GM06990 (cell line): Measurements from ENCODE around the gene CLCN6.

ENCODE experiments used
- DNase-seq: peaks from one replicate; pipeline ENCODE4 v3.0.0-alpha.2; 2011; ENCODE audit not compliant: insufficient read length; ENCODE audit errors: extremely low read depth
- H3K27me3 ChIP-seq: replicated peaks from 2 replicates; pipeline ENCODE4 v1.6.0; 2011; ENCODE audit warnings: low read length; ENCODE audit not compliant: control insufficient read depth, insufficient read depth
- H3K36me3 ChIP-seq: 2 replicates; pipeline ENCODE4 v1.5.1; 2011; ENCODE audit warnings: low read length; ENCODE audit not compliant: control insufficient read depth, insufficient read depth
- H3K4me3 ChIP-seq: replicated peaks from 2 replicates; pipeline ENCODE4 v1.5.1; 2011; ENCODE audit warnings: low read depth, mild to moderate bottlenecking, control low read depth, low read length
- TF ChIP-seq, protein P1 (sequence below): IDR thresholded peaks from 2 replicates; pipeline ENCODE4 v1.5.1; 2011; ENCODE audit warnings: low read length, control low read depth, mild to moderate bottlenecking, inconsistent platforms; ENCODE audit not compliant: insufficient read depth, poor library complexity, severe bottlenecking

The CLCN6 gene

DNA sequence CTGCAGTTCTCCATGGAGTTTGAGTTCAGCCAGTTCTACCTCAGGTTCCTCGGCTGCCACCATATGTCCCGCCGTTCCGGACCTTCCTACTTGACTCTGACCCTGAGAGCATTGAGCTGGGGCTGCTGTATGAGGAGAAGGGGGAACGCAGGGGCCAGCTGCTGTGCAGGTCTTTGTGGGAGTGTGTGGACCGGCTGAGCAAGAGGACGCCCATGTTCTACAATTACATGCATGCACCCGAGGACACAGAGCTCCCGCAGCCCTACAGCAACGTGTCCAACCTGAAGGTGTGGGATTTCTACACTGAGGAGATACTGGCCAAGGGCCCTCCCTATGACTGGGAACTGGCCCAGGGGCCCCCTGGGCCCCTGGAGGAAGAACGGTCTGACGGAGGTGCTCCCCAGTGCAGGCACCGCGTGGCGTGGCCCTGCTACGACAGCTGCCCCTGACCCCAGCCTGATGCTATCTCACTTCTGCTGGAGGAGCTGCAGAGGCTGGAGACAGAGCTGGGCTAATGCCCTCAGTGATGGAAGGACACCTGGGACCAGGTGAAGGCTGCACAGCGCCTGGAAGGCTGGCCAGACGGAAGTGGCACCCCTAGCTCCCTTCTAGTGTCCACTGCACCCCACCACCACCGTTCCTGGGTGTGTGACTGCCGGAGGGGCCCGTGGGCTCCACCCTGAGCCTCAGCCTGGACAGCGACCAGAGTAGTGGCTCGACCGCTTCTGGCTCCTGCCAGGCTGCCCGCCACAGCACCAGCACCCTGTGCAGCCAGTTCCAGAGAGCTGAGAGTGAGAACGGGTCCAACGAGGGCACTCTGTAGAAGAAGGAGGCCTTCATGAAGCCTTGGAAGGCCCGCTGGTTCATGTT is 73.6 kb downstream of the CLCN6 start:
- H3K27me3 ChIP-seq, result no peaks in the 10 kb centered on the region; the same call in 1 of the 2 replicates
- TF ChIP-seq, protein P1, sequence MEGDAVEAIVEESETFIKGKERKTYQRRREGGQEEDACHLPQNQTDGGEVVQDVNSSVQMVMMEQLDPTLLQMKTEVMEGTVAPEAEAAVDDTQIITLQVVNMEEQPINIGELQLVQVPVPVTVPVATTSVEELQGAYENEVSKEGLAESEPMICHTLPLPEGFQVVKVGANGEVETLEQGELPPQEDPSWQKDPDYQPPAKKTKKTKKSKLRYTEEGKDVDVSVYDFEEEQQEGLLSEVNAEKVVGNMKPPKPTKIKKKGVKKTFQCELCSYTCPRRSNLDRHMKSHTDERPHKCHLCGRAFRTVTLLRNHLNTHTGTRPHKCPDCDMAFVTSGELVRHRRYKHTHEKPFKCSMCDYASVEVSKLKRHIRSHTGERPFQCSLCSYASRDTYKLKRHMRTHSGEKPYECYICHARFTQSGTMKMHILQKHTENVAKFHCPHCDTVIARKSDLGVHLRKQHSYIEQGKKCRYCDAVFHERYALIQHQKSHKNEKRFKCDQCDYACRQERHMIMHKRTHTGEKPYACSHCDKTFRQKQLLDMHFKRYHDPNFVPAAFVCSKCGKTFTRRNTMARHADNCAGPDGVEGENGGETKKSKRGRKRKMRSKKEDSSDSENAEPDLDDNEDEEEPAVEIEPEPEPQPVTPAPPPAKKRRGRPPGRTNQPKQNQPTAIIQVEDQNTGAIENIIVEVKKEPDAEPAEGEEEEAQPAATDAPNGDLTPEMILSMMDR, result no peak
- no peak overlapping the region for H3K4me3 ChIP-seq
- no peaks in the 10 kb centered on the region for H3K36me3 ChIP-seq
- DNase-seq, result no peak

- H3K4me3 ChIP-seq, result no peak overlapping the region
- DNase-seq, result no peak
- no peaks in the 10 kb centered on the region; the same call in 1 of the 2 replicates for H3K27me3 ChIP-seq
- no peaks in the 10 kb centered on the region for H3K36me3 ChIP-seq
- TF ChIP-seq, protein P1, result no peak
These were observed 74.2 kb downstream of the CLCN6 start for GRCh38 chr1:11880181-11880575.

GRCh38 chr1:11880911-11881748 is 75.1 kb downstream of the CLCN6 start:
- Histone ChIP-seq H3K4me3 (no peak overlapping the region), H3K36me3 (no peaks in the 10 kb centered on the region), H3K27me3 (no peaks in the 10 kb centered on the region; the same call in 1 of the 2 replicates)
- TF ChIP-seq, protein P1, result no peak
- no peak for DNase-seq

- H3K36me3 ChIP-seq, result no peaks in the 10 kb centered on the region
- DNase-seq, result no peak
- H3K4me3 ChIP-seq, result no peak overlapping the region
- no peaks in the 10 kb centered on the region; the same call in 1 of the 2 replicates for H3K27me3 ChIP-seq
- TF ChIP-seq, protein P1, result no peak
These were observed 75.9 kb downstream of the CLCN6 start for GRCh38 chr1:11881749-11882441.

DNA sequence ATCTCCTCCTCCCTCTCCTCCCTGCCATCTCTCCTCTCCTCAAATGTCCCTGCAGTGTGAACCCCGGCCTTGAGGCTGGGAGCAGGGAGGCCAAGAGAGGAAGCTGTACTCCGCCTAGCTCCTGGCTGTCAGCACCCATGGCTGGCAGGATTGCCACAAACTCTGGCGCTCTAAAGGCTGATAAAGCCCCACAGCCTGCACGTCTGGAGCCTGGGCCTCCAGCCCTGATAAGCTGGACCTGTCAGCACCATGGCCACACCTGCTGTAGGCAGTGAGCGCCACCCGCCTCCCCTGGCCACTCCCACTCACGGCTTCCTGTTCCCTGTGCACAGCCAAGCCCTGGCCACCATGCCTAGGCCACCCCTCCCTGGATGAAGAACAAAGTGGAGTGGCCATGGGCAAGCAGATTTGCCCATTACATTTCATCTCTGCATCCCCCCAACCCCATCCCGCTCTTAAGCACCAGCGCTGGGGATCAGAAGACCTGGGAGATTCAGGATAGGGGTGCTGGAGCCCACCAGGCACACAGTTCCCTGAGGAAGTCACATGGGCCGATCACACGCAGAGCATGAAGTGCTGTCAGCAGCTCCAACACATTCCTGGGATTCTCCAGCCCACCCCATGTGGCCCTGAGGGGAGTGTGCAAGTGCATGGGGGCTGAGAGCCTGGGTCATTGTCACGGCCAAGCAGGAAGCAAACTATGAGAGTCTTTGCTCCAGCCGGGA is 77.0 kb downstream of the CLCN6 start:
- Histone ChIP-seq H3K36me3 (no peaks in the 10 kb centered on the region), H3K27me3 (no peaks in the 10 kb centered on the region; the same call in 1 of the 2 replicates), H3K4me3 (no peak overlapping the region)
- TF ChIP-seq, protein P1, result no peak
- no peak for DNase-seq
